Liver (tissue), 3 donors: Measurements from ENCODE around the gene NECTIN4.

Experiments used
- ATF3 ChIP-seq: IDR thresholded peaks from 2 replicates; pipeline ENCODE4 v1.6.1; 2016; ENCODE audit warnings: antibody characterized with exemption
- CTCF ChIP-seq: fragments of 150-350 bp; IDR thresholded peaks from 2 replicates; pipeline ENCODE4 v1.5.1; 2017; ENCODE audit warnings: improper control_type of control experiment, low read depth, low read length; ENCODE audit not compliant: missing input control
- JUND ChIP-seq, 2 donors: IDR thresholded peaks; 2 replicates each; pipeline ENCODE4 v1.6.1; 2016; ENCODE audit warnings: antibody characterized with exemption in 2 of 2
- MAX ChIP-seq: IDR thresholded peaks from 2 replicates; pipeline ENCODE4 v1.6.1; 2016; ENCODE audit warnings: antibody characterized with exemption
- RAD21 ChIP-seq, 2 donors: IDR thresholded peaks; 2 replicates each; pipeline ENCODE4 v1.6.1; 2016; ENCODE audit warnings: antibody characterized with exemption in 2 of 2, mild to moderate bottlenecking in 2 of 2
- REST ChIP-seq: IDR thresholded peaks from 2 replicates; pipeline ENCODE4 v1.6.1; 2016; ENCODE audit warnings: antibody characterized with exemption, mild to moderate bottlenecking
- SP1 ChIP-seq: IDR thresholded peaks from 2 replicates; pipeline ENCODE4 v1.6.1; 2018; ENCODE audit warnings: antibody characterized with exemption, mild to moderate bottlenecking
- TAF1 ChIP-seq: conservative IDR thresholded peaks from 2 replicates; pipeline ENCODE4 v1.6.1; 2016; ENCODE audit warnings: antibody characterized with exemption, mild to moderate bottlenecking
- YY1 ChIP-seq: IDR thresholded peaks from 2 replicates; pipeline ENCODE4 v1.6.1; 2016; ENCODE audit warnings: antibody characterized with exemption, mild to moderate bottlenecking
- ZBTB33 ChIP-seq: IDR thresholded peaks from 2 replicates; pipeline ENCODE4 v1.6.1; 2016; ENCODE audit warnings: antibody characterized with exemption
- donor health status: healthy.
- donor health status: healthy.

- TF ChIP-seq YY1 (no peak), MAX (no peak), CTCF (no peak), JUND (IDR thresholded peaks at IDR 0.05) (no peak), SP1 (no peak), TAF1 (no peak), ATF3 (no peak), RAD21 (IDR thresholded peaks at IDR 0.05) (no peak), ZBTB33 (no peak), REST (no peak)
Observed at GRCh38 chr1:161070761-161071160, 18.6 kb downstream of the NECTIN4 start.
